Measurements from ENCODE around the gene TFF1.
A peak's percentile ranks its signal among the peaks of the same experiment; 100 is the strongest.

TFF1 gene

GRCh38 chr21:42361286-42361685 is 5.0 kb downstream of the TFF1 start:
- no peak for DNase-seq

- no peak for DNase-seq
Measured at GRCh38 chr21:42360317-42360716, 6.0 kb downstream of the TFF1 start.

- DNase-seq: no peak
Measured at GRCh38 chr21:42358937-42359336, 7.4 kb downstream of the TFF1 start.

GRCh38 chr21:42358261-42358660 is 8.1 kb downstream of the TFF1 start:
- no peak for DNase-seq

- no peak for DNase-seq
Measured at GRCh38 chr21:42357307-42357706, 9.0 kb downstream of the TFF1 start.

- DNase-seq: no peak
Measured at GRCh38 chr21:42356650-42357049, 9.7 kb downstream of the TFF1 start.

GRCh38 chr21:42356046-42356445 is 10.3 kb downstream of the TFF1 start:
- DNase-seq: no peak

- no peak for DNase-seq
Measured at GRCh38 chr21:42353623-42354022, 12.7 kb downstream of the TFF1 start.

GRCh38 chr21:42352441-42353095 is 13.8 kb downstream of the TFF1 start:
- no peak for DNase-seq

GRCh38 chr21:42351626-42352440 is 14.5 kb downstream of the TFF1 start:
- no peak for DNase-seq

GRCh38 chr21:42350927-42351426 is 15.4 kb downstream of the TFF1 start, which contains the start of gene TFF2:
Gene TFF2 (minus strand): TSS chr21:42350994. CDS start chr21:42350957, 37 bp downstream.
- no peak for DNase-seq

GRCh38 chr21:42350318-42350910 is 15.9 kb downstream of the TFF1 start:
- DNase-seq: peak; percentile 61

GRCh38 chr21:42349420-42350317 is 16.7 kb downstream of the TFF1 start:
- no peak for DNase-seq

- no peak for DNase-seq
Measured at GRCh38 chr21:42348762-42349161, 17.6 kb downstream of the TFF1 start.

- DNase-seq: no peak
Measured at GRCh38 chr21:42347601-42348327, 18.6 kb downstream of the TFF1 start.

GRCh38 chr21:42346866-42347600 is 19.3 kb downstream of the TFF1 start:
- DNase-seq: no peak

- no peak for DNase-seq
Measured at GRCh38 chr21:42346441-42346840, 19.9 kb downstream of the TFF1 start.

- no peak for DNase-seq
Measured at GRCh38 chr21:42344631-42345030, 21.7 kb downstream of the TFF1 start.

- DNase-seq: no peak
Measured at GRCh38 chr21:42343963-42344510, 22.3 kb downstream of the TFF1 start.

- no peak for DNase-seq
Measured at GRCh38 chr21:42343556-42343955, 22.8 kb downstream of the TFF1 start.

All from right kidney (tissue), 1 donor.